22Rv1 (cell line): ENCODE results near the gene TMEM170A.
"Not testable (repeated sequence)": the region's sequence is repeated elsewhere in the genome, so short reads cannot be mapped to it uniquely, and the experiment has no call there.

Experiments used
- H3K27ac ChIP-seq: fragments of 450-650 bp; 2 replicates; pipeline ENCODE4 v1.5.1; 2017
- ZFX ChIP-seq: fragments of 450-650 bp; IDR thresholded peaks from 2 replicates; pipeline ENCODE4 v1.6.1; 2017; ENCODE audit warnings: antibody characterized with exemption, borderline replicate concordance
- TF ChIP-seq, protein P1 (sequence below): fragments of 450-650 bp; IDR thresholded peaks from 2 replicates; pipeline ENCODE4 v1.5.1; 2017; ENCODE audit warnings: mild to moderate bottlenecking

Gene TMEM170A

DNA sequence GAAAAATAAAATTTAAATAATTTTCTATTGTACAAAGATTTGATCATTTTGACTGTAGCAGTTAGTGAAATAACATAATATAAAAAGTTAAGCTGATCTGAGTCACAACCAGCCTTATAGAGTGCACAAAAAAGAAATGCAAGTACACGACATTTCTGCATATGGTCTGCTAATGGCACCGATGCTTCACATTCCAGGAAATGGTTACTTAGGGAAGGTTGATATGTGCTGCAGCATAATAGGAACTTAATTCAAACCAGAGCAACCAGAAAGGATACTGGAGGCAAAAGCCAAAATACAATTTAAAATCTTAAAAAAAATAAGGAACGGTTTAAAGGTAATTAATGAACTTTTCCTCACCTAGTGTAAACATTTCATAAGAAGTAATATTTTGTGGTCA is 21.2 kb downstream of the TMEM170A start:
- no peak overlapping the region for H3K27ac ChIP-seq
- TF ChIP-seq, protein P1, sequence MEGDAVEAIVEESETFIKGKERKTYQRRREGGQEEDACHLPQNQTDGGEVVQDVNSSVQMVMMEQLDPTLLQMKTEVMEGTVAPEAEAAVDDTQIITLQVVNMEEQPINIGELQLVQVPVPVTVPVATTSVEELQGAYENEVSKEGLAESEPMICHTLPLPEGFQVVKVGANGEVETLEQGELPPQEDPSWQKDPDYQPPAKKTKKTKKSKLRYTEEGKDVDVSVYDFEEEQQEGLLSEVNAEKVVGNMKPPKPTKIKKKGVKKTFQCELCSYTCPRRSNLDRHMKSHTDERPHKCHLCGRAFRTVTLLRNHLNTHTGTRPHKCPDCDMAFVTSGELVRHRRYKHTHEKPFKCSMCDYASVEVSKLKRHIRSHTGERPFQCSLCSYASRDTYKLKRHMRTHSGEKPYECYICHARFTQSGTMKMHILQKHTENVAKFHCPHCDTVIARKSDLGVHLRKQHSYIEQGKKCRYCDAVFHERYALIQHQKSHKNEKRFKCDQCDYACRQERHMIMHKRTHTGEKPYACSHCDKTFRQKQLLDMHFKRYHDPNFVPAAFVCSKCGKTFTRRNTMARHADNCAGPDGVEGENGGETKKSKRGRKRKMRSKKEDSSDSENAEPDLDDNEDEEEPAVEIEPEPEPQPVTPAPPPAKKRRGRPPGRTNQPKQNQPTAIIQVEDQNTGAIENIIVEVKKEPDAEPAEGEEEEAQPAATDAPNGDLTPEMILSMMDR: no peak
- TF ChIP-seq ZFX: no peak

DNA sequence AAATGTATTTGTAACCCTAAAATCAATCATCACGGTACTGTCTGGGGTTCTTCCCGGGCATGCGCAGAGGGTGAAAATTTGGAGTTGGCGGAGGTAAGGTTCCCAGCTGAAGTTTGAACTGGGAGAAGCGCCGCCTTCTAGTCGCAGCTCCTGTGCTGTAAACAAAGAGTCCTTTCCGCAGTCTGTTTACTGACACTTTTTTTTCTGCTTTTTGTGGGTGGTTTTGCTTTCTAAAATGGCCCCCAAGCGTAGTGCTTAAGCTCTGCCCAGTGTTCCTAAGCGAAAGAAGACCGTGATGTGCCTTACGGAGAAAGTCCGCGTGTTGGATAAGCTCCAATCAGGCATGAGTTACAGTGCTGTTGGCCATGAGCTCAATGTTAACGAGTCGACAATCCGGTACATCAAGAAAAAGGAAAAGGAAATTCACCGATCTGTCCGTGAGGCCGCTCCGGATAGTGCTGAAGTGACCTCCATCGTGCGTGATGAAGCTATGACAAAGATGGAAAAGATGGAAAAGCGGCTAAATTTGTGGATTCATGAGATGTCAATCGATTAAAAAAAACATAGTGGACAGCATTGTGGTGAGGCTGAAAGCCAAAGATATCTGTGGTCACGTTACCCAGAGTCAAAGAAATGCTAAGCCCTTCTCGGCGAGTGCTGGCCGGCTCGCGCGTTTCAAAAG is 30.6 kb downstream of the TMEM170A start:
- TF ChIP-seq, protein P1: no peak
- TF ChIP-seq ZFX: no peak

DNA sequence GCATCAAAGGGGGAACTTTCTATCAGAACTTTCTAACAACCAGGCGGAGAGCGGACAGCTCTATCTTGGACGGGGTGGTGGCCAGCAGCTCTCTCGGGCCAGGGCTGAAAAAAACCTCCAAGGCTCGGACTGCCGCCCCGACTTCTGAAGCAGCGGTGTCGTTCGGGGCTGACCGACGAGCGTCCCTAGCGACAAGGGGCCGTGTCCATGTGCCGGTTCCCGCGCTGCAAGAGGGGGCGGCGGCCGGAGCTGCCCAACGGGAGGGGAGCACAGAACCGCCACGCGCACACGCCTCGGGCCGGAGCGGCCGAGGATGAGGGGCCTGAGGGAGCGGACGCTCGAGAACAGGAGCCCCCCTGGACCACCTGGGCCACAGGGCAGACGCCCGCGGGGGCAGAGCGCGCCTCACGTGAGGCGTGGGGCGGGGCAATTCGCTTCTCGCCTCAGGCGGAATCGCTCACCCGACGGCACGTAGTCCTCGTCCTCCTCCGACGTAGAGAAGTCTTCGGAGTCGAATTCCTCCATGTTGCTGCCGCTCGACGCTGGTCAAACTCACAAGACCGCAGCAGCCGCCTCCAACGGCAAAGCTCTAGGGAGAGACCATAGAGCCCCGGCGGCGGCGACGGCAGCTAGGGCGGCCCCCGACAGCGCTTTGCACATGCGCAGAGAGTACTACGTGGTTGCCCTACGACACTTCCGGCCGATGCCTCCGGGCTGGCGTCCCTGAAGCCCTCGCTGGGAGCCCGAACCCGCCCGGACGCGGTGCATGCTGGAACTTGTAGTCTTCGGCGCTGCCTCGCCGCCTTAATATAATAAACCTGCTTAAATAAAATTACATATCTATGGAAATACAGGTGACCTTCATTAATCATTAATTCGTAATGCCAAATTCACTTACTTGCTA is 31.4 kb downstream of the TMEM170A start, which contains the start of gene CFDP1:
CFDP1 (minus strand) TSS at position 676 of the 904 bp plus-strand sequence; CDS start at position 525, 151 bp downstream.
- peak within 1 kb of the TSS; percentile 94 for H3K27ac ChIP-seq

More for the DNA sequence above, 30.6 kb downstream of the TMEM170A start:
- peak overlapping the region; percentile 94 for H3K27ac ChIP-seq

DNA sequence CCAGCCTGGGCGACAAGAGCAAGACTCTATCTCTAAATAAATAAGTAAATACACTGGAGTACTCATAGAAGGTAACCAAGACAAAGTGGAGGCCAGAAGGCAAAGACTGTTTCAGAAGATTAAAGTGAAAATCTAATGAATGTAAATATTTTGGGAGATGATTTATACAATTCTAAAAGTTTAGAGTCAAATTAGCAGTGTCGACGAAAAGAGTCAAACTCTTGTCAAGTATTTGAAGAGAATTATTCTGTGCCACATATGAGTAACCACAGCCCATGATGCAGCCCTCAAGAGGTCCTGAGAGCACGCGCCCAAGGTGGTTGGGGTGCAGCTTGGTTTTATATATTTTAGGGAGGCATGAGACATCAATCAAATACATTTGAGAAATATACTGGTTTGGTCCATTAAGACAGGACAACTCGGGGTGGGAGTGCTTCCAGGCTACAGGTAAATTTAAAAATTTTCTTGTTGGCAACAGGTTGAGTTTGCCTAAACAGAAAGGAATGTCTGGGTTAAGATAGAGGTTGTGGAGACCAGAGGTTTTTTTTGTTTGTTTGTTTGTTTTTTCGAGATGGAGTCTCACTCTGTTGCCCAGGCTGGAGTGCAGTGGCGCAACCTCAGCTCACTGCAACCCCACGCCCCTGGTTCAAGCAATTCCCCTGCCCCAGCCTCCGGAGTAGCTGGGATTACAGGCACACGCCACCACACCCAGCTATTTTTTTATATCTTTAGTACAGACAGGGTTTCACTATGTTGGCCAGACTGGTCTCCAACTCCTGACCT is 34.7 kb downstream of the TMEM170A start:
- no peak for TF ChIP-seq ZFX
- TF ChIP-seq, protein P1: no peak
- H3K27ac ChIP-seq: no peak overlapping the region

More for the DNA sequence above, 31.4 kb downstream of the TMEM170A start, which contains the start of gene CFDP1:
- TF ChIP-seq, protein P1: 0 out of 2 replicates have a peak, but pooled peaks have one; percentile 8
- TF ChIP-seq ZFX: no peak

DNA sequence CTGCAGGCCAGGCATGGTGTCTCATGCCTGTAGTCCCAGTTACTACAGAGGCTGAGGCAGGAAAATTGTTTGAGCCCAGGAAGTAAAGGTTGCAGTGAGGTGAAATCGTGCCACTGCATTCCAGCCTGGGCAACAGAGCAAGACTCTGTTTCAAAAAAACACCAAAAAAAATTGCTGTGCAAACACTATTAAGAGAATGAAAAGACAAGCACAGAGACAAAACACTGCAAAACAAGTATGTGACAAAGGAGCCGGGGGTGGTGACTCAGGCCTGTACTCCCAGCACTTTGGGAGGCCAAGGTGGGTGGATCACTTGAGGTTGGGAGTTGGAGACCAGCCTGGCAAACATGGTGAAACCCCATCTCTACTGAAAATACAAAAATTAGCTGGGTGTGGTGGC is 38.0 kb downstream of the TMEM170A start:
- H3K27ac ChIP-seq: not testable (repeated sequence)

DNA sequence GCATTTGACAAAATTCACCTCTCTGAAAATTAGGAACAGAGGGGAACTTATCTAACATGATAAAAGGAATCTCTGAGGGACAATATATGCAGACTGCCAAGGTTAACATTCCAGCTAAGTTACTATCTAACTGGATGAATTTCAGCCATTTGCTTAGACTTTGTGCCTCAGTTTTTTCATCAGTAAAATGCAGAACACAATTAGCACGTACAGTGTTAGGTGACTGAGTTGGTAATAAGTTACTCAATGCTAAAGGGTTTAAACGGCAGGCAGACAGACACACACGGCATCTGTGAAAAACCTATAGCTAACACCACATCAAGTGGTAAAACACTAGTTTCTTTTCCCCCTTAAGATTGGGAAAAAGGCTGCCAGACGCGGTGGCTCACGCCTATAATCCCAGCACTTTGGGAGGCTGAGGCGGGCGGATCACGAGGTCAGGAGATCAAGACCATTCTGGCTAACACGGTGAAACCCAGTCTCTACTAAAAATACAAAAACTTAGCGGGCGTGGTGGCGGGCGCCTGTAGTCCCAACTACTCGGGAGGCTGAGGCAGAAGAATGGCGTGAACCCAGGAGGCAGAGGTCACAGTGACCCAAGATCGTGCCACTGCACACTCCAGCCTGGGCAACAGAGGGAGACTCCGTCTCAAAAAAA is 40.3 kb downstream of the TMEM170A start:
- H3K27ac ChIP-seq: not testable (repeated sequence)

DNA sequence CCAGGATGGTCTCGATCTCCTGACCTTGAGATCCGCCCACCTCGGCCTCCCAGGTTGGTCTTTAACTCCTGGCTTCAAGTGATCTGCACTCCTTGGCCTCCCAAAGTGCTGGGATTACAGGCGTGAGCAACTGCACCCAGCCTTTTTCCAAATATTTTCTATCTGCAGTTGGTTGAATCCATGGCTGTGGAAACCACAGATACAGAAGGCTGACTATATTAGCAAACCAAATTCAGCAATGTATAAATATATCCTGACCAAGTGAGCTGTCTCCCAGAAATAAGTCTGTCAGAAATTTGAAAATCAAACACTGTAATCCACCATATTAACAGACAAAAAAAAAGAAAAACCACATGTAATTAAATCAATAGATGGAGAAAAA is 40.8 kb downstream of the TMEM170A start:
- TF ChIP-seq ZFX: no peak
- TF ChIP-seq, protein P1: no peak
- no peak overlapping the region for H3K27ac ChIP-seq
